Stimulated activated CD8-positive, alpha-beta memory T cell treated with anti-CD3 and anti-CD28 coated beads, Interleukin-4, amount 100 ng/mL, for 1 hour (primary cell): ENCODE data around the gene TMEM237.
A peak's percentile ranks its signal among the peaks of the same experiment; 100 is the strongest.

Source experiments
- DNase-seq, 2 donors: peaks; one replicate each; pipeline ENCODE4 v3.0.0-alpha.2; 2020; ENCODE audit warnings: low read depth in 2 of 2, low spot score in 1 of 2

Gene TMEM237

GRCh38 chr2:201642579-201643215 is 606 bp downstream of the TMEM237 start:
- peak; percentile 62 to 71 for DNase-seq

- no peak for DNase-seq
Measured at GRCh38 chr2:201642086-201642578, 1.2 kb downstream of the TMEM237 start.

GRCh38 chr2:201639205-201639604 is 4.1 kb downstream of the TMEM237 start:
- DNase-seq, result no peak

- DNase-seq, result no peak
Measured at GRCh38 chr2:201638326-201638725, 5.0 kb downstream of the TMEM237 start.

GRCh38 chr2:201633661-201634249 is 9.5 kb downstream of the TMEM237 start:
- DNase-seq, result no peak

- no peak for DNase-seq
Measured at GRCh38 chr2:201631041-201631440, 12.3 kb downstream of the TMEM237 start.

GRCh38 chr2:201630577-201630976 is 12.7 kb downstream of the TMEM237 start:
- DNase-seq, result no peak

GRCh38 chr2:201628545-201628944 is 14.8 kb downstream of the TMEM237 start:
- DNase-seq, result no peak

GRCh38 chr2:201622306-201622970 is 20.9 kb downstream of the TMEM237 start:
- no peak for DNase-seq

GRCh38 chr2:201621293-201621999 is 21.9 kb downstream of the TMEM237 start:
- no peak for DNase-seq

GRCh38 chr2:201618744-201619662 is 24.3 kb downstream of the TMEM237 start:
- DNase-seq, result no peak

- DNase-seq, result no peak
Measured at GRCh38 chr2:201608021-201608420, 35.3 kb downstream of the TMEM237 start.

- DNase-seq, result no peak
Measured at GRCh38 chr2:201607568-201607967, 35.7 kb downstream of the TMEM237 start.

GRCh38 chr2:201600906-201601305 is 42.4 kb downstream of the TMEM237 start:
- no peak for DNase-seq

- no peak for DNase-seq
Measured at GRCh38 chr2:201597397-201597796, 45.9 kb downstream of the TMEM237 start.

- no peak for DNase-seq
Measured at GRCh38 chr2:201580486-201580885, 62.8 kb downstream of the TMEM237 start.

GRCh38 chr2:201579536-201579935 is 63.8 kb downstream of the TMEM237 start:
- no peak for DNase-seq

GRCh38 chr2:201575971-201576370 is 67.3 kb downstream of the TMEM237 start:
- DNase-seq, result no peak

- DNase-seq, result no peak
Measured at GRCh38 chr2:201574766-201575165, 68.5 kb downstream of the TMEM237 start.

- no peak for DNase-seq
Measured at GRCh38 chr2:201572846-201573508, 70.3 kb downstream of the TMEM237 start.
